ENCODE measurements around the gene HAUS8. TPM values are rescaled to one million over a fixed set of nuclear protein-coding genes. Genes with fewer than 3 reads are reported as not detected.

The HAUS8 gene
- total and polyA plus RNA-seq, 10 of the 15 experiments (the other 5 are each of a cell fraction or from before 2014, with no cell fraction given): 22.7 to 43.9 (median 34.4) TPM

- TF ChIP-seq ZNF592 (IDR thresholded peaks at IDR 0.05) (no peak), NFIC (IDR thresholded peaks at IDR 0.05; ENCODE audit: low read depth, low read length) (peak; percentile 79), KDM1A (IDR thresholded peaks at IDR 0.05; ENCODE audit: borderline replicate concordance) (no peak), PML (IDR thresholded peaks at IDR 0.05; ENCODE audit: low read length) (no peak), NKRF (conservative IDR thresholded peaks at IDR 0.05) (0 out of 2 replicates have a peak, but pooled peaks have one; percentile 22), MTA3 (IDR thresholded peaks at IDR 0.05; ENCODE audit: borderline replicate concordance, low read length) (no peak), BHLHE40 (IDR thresholded peaks at IDR 0.05; ENCODE audit: borderline replicate concordance in 1 of 2, low read depth in 2 of 2, low read length in 1 of 2) (peak; percentile 61 to 67; a peak in 3 of 4 replicates), BCL3 (IDR thresholded peaks at IDR 0.05; ENCODE audit: borderline replicate concordance, insufficient read depth, low read depth, low read length, poor library complexity, severe bottlenecking) (peak; percentile 84), GABPA (IDR thresholded peaks at IDR 0.05; ENCODE audit: low read depth) (no peak), CEBPB (IDR thresholded peaks at IDR 0.05; ENCODE audit: borderline replicate concordance in 1 of 2, low read depth in 2 of 2, low read length in 2 of 2) (no peak), GATAD2B (conservative IDR thresholded peaks at IDR 0.05; ENCODE audit: low read depth) (peak; percentile 77), PBX3 (IDR thresholded peaks at IDR 0.05; ENCODE audit: insufficient replicate concordance, low read depth, low read length) (peak; percentile 40), POLR2AphosphoS5 (IDR thresholded peaks at IDR 0.05; ENCODE audit: low read length) (peak; percentile 20; the same call in 1 of the 2 replicates), MEF2A (IDR thresholded peaks at IDR 0.05; ENCODE audit: insufficient read depth, low read depth, low read length) (0 out of 2 replicates have a peak, but pooled peaks have one; percentile 59), EP300 (IDR thresholded peaks at IDR 0.05; ENCODE audit: borderline replicate concordance in 1 of 2, control insufficient read depth in 1 of 2, low read depth in 2 of 2, low read length in 2 of 2) (peak; percentile 19 to 72; a peak in 3 of 4 replicates), PKNOX1 (IDR thresholded peaks at IDR 0.05) (no peak), CHD2 (IDR thresholded peaks at IDR 0.05; ENCODE audit: borderline replicate concordance, low read depth, low read length) (peak; percentile 83), ZNF622 (IDR thresholded peaks at IDR 0.05) (no peak), ZBED1 (IDR thresholded peaks at IDR 0.05; ENCODE audit: borderline replicate concordance) (peak; percentile 79; the same call in 1 of the 2 replicates)
Observed at GRCh38 chr19:17109962-17110598, 34.8 kb upstream of the HAUS8 start (continued).
